Heart left ventricle (tissue), 13 donors: ENCODE data around the gene CELA1.

Experiments
- POLR2A ChIP-seq, 2 donors: fragments of 450-650 bp; IDR thresholded peaks; one replicate each; pipeline ENCODE4 v1.6.1; 2017; ENCODE audit warnings: antibody characterized with exemption in 2 of 2, mild to moderate bottlenecking in 2 of 2, moderate library complexity in 2 of 2
- TF ChIP-seq, protein P1 (sequence below), 12 donors: fragments of 200-600 bp; sonication (generic) in 4 of 12; IDR thresholded peaks; one replicate each; pipeline versions ENCODE4 v1.5.0 to v1.8.0; 2018 to 2022; ENCODE audit warnings: antibody characterized with exemption in 12 of 12, mild to moderate bottlenecking in 5 of 12
- donor health status: ischemic (EF 13 %, LVEDD 7.1; RV severe dilation, severe dysfunction).
- donor health status: DM: no; HTN: yes; CAD: no.
- donor health status: DM: no; HTN: no; CAD: no.
- donor health status: ischemic (EF 25% LVEDD 6.9; RV normal size, moderate dysfunction).
- donor health status: ischemic (EF 25% LVEDD 5.7; RV mildly dilated, moderate dysfunction).
- donor health status: ischemic (EF 35%, LVEDD 5.7; RV mildly dilated, moderate dysfunction).
- donor health status: nonischemic (EF 11% LVEDD 7.7; RV severe dilation, severe dysfunction).
- donor health status: DM: yes; HTN: yes; CAD: no.
- donor health status: PGD.
- donor health status: ischemic (EF 29% LVEDD 5.4; RV normal size, mild dysfunction).
- donor health status: nonischemic (EF 23%, LVEDD 6.1; RV moderate dilation, normal function).

DNA sequence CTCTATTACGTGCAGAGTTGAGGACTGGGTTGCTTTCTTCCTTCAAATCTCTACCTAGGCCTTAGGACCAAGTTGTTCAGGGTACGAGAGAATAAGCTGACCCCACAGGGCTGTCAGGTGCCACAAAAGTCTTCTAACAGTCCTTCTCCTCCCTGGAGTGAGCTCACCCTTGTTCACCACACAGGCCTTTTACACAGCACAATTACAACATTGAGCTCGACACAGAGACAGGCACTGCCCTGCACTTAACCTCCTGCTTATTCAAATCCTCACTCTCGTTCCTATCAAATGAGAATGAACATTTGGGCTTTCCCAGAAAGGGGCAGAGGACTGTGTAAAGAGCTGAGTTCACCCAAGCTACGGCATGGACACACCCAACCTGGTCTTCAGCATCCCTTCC lies 42.4 kb upstream of the CELA1 start:
- TF ChIP-seq, protein P1, sequence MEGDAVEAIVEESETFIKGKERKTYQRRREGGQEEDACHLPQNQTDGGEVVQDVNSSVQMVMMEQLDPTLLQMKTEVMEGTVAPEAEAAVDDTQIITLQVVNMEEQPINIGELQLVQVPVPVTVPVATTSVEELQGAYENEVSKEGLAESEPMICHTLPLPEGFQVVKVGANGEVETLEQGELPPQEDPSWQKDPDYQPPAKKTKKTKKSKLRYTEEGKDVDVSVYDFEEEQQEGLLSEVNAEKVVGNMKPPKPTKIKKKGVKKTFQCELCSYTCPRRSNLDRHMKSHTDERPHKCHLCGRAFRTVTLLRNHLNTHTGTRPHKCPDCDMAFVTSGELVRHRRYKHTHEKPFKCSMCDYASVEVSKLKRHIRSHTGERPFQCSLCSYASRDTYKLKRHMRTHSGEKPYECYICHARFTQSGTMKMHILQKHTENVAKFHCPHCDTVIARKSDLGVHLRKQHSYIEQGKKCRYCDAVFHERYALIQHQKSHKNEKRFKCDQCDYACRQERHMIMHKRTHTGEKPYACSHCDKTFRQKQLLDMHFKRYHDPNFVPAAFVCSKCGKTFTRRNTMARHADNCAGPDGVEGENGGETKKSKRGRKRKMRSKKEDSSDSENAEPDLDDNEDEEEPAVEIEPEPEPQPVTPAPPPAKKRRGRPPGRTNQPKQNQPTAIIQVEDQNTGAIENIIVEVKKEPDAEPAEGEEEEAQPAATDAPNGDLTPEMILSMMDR (IDR thresholded peaks at IDR 0.05), result no peak
- no peak for TF ChIP-seq POLR2A (IDR thresholded peaks at IDR 0.05)
